BLaER1 (cell line): ENCODE measurements around the gene RSAD1.
"Not testable (repeated sequence)": the region's sequence is repeated elsewhere in the genome, so short reads cannot be mapped to it uniquely, and the experiment has no call there.

ENCODE experiments used
- H3K27ac ChIP-seq: shearing (Covaris generic); formaldehyde crosslinking; 2 replicates; pipeline ENCODE4 v1.8.1; 2022
- H3K27me3 ChIP-seq: shearing (Covaris generic); formaldehyde crosslinking; 2 replicates; pipeline ENCODE4 v1.8.1; 2022
- H3K36me3 ChIP-seq: shearing (Covaris generic); formaldehyde crosslinking; 2 replicates; pipeline ENCODE4 v1.8.1; 2022
- H3K4me1 ChIP-seq: shearing (Covaris generic); formaldehyde crosslinking; 2 replicates; pipeline ENCODE4 v1.8.1; 2022
- H3K4me2 ChIP-seq: shearing (Covaris generic); formaldehyde crosslinking; 2 replicates; pipeline ENCODE4 v1.8.1; 2022
- H3K4me3 ChIP-seq: shearing (Covaris generic); formaldehyde crosslinking; 2 replicates; pipeline ENCODE4 v1.8.1; 2022
- H3K9ac ChIP-seq: shearing (Covaris generic); formaldehyde crosslinking; 2 replicates; pipeline ENCODE4 v1.8.1; 2022
- H3K9me3 ChIP-seq: shearing (Covaris generic); formaldehyde crosslinking; 2 replicates; pipeline ENCODE4 v1.8.1; 2022
- H4K20me1 ChIP-seq: shearing (Covaris generic); formaldehyde crosslinking; 2 replicates; pipeline ENCODE4 v1.8.1; 2022
- Cebpa-rat ChIP-seq: shearing (Covaris generic); IDR thresholded peaks from 2 replicates; pipeline ENCODE4 v1.8.1; 2022

RSAD1 gene

GRCh38 chr17:50471009-50471905, 7.4 kb upstream of the RSAD1 start:
- peaks cover 4% of the 10 kb centered on the region; the same call in 1 of the 2 replicates for H3K36me3 ChIP-seq
- peak overlapping the region; percentile 52 for H3K4me2 ChIP-seq
- no peak for TF ChIP-seq Cebpa-rat
- no peaks in the 10 kb centered on the region for H3K9me3 ChIP-seq
- no peak overlapping the region for H3K27ac ChIP-seq
- peaks cover 15% of the 10 kb centered on the region for H3K4me1 ChIP-seq
- no peak overlapping the region for H3K4me3 ChIP-seq
- H3K9ac ChIP-seq: no peak overlapping the region
- no peaks in the 10 kb centered on the region for H4K20me1 ChIP-seq
- peaks cover 29% of the 10 kb centered on the region for H3K27me3 ChIP-seq

- Histone ChIP-seq H3K27me3 (peaks cover 29% of the 10 kb centered on the region), H3K4me3 (no peak overlapping the region), H3K4me1 (peaks cover 15% of the 10 kb centered on the region), H3K4me2 (no peak overlapping the region), H3K36me3 (peaks cover 4% of the 10 kb centered on the region; the same call in 1 of the 2 replicates), H4K20me1 (no peaks in the 10 kb centered on the region), H3K9me3 (no peaks in the 10 kb centered on the region), H3K27ac (no peak overlapping the region), H3K9ac (no peak overlapping the region)
- no peak for TF ChIP-seq Cebpa-rat
Observed at GRCh38 chr17:50472286-50472685, 6.4 kb upstream of the RSAD1 start.

- H3K4me3 ChIP-seq, H3K9ac ChIP-seq, H3K27ac ChIP-seq, H3K36me3 ChIP-seq, H3K4me2 ChIP-seq, H4K20me1 ChIP-seq, H3K9me3 ChIP-seq: not testable (repeated sequence)
- peaks cover 15% of the 10 kb centered on the region for H3K4me1 ChIP-seq
- peaks cover 26% of the 10 kb centered on the region for H3K27me3 ChIP-seq
Observed at GRCh38 chr17:50472761-50473161, 5.9 kb upstream of the RSAD1 start.

GRCh38 chr17:50473901-50474300, 4.8 kb upstream of the RSAD1 start:
- Histone ChIP-seq H3K9me3 (no peaks in the 10 kb centered on the region), H3K4me1 (peaks cover 23% of the 10 kb centered on the region), H3K4me2 (no peak overlapping the region), H3K27me3 (peaks cover 14% of the 10 kb centered on the region), H4K20me1 (no peaks in the 10 kb centered on the region), H3K27ac (no peak overlapping the region), H3K4me3 (no peak overlapping the region), H3K9ac (no peak overlapping the region), H3K36me3 (peaks cover 4% of the 10 kb centered on the region; the same call in 1 of the 2 replicates)
- TF ChIP-seq Cebpa-rat: no peak

- Histone ChIP-seq H3K9ac (no peak overlapping the region), H3K27me3 (peaks cover 8% of the 10 kb centered on the region; the same call in 1 of the 2 replicates), H4K20me1 (no peaks in the 10 kb centered on the region), H3K4me3 (no peak overlapping the region), H3K9me3 (no peaks in the 10 kb centered on the region), H3K27ac (no peak overlapping the region), H3K36me3 (peaks cover 4% of the 10 kb centered on the region; the same call in 1 of the 2 replicates), H3K4me1 (peaks cover 23% of the 10 kb centered on the region), H3K4me2 (no peak overlapping the region)
- no peak for TF ChIP-seq Cebpa-rat
Observed at GRCh38 chr17:50474523-50474922, 4.1 kb upstream of the RSAD1 start.

- Histone ChIP-seq H3K36me3 (peaks cover 8% of the 10 kb centered on the region), H4K20me1 (no peaks in the 10 kb centered on the region), H3K27me3 (no peaks in the 10 kb centered on the region), H3K4me2 (no peak overlapping the region), H3K9me3 (no peaks in the 10 kb centered on the region), H3K4me1 (peaks cover 32% of the 10 kb centered on the region), H3K4me3 (no peak overlapping the region), H3K27ac (no peak overlapping the region), H3K9ac (no peak overlapping the region)
- no peak for TF ChIP-seq Cebpa-rat
Observed at GRCh38 chr17:50475362-50475761, 3.3 kb upstream of the RSAD1 start.

GRCh38 chr17:50475775-50476544, 2.7 kb upstream of the RSAD1 start:
- H3K27ac ChIP-seq, H3K27me3 ChIP-seq, H3K4me3 ChIP-seq, H3K9ac ChIP-seq, H3K9me3 ChIP-seq, H3K4me2 ChIP-seq, H4K20me1 ChIP-seq: not testable (repeated sequence)
- H3K36me3 ChIP-seq: peaks cover 11% of the 10 kb centered on the region
- H3K4me1 ChIP-seq: peaks cover 30% of the 10 kb centered on the region

- TF ChIP-seq Cebpa-rat: no peak
- peaks cover 12% of the 10 kb centered on the region for H3K36me3 ChIP-seq
- no peak overlapping the region for H3K9ac ChIP-seq
- no peaks in the 10 kb centered on the region for H3K9me3 ChIP-seq
- no peak overlapping the region for H3K27ac ChIP-seq
- no peak overlapping the region for H3K4me3 ChIP-seq
- no peaks in the 10 kb centered on the region for H4K20me1 ChIP-seq
- H3K4me2 ChIP-seq: no peak overlapping the region
- peaks cover 23% of the 10 kb centered on the region for H3K4me1 ChIP-seq
- H3K27me3 ChIP-seq: no peaks in the 10 kb centered on the region
Observed at GRCh38 chr17:50476545-50477315, 1.9 kb upstream of the RSAD1 start.

- no peaks in the 10 kb centered on the region for H4K20me1 ChIP-seq
- H3K27ac ChIP-seq: peak overlapping the region; percentile 86
- TF ChIP-seq Cebpa-rat: no peak
- H3K9me3 ChIP-seq: no peaks in the 10 kb centered on the region
- peaks cover 24% of the 10 kb centered on the region for H3K36me3 ChIP-seq
- peak overlapping the region; percentile 84 for H3K9ac ChIP-seq
- H3K4me1 ChIP-seq: peaks cover 20% of the 10 kb centered on the region
- no peaks in the 10 kb centered on the region for H3K27me3 ChIP-seq
- H3K4me3 ChIP-seq: peak overlapping the region; percentile 79
- peak overlapping the region; percentile 88 for H3K4me2 ChIP-seq
Observed at GRCh38 chr17:50477976-50478375, 684 bp upstream of the RSAD1 start.
